Measurements from ENCODE around the gene SLC8A2.
"Not testable (repeated sequence)": the region's sequence is repeated elsewhere in the genome, so short reads cannot be mapped to it uniquely, and the experiment has no call there.

GRCh38 chr19:47411696-47412095 lies 60.0 kb downstream of the SLC8A2 start:
- TF ChIP-seq CTCF (conservative IDR thresholded peaks at IDR 0.05; ENCODE audit: low read depth in 2 of 2); REST (IDR thresholded peaks at IDR 0.05; ENCODE audit: unreplicated experiment); JUNB (IDR thresholded peaks at IDR 0.05; ENCODE audit: unreplicated experiment); CREB1 (CRISPR knock-in tag; IDR thresholded peaks at IDR 0.05; ENCODE audit: low read depth); EZH2 (IDR thresholded peaks at IDR 0.05; ENCODE audit: low read depth, unreplicated experiment): not testable (repeated sequence)
